ENCODE data around the gene ADGRE1.

The ADGRE1 gene

GRCh38 chr19:6967967-6968366 is 80.6 kb downstream of the ADGRE1 start:
- Histone ChIP-seq H3K36me3 (ENCODE audit: control insufficient read depth in 2 of 2, insufficient read depth in 1 of 2, low read length in 2 of 2) (no peaks in the 10 kb centered on the region), H3K27ac (ENCODE audit: extremely low read depth, low read depth, low read length) (no peak overlapping the region), H3K4me1 (ENCODE audit: control insufficient read depth, insufficient read depth, low read length) (no peaks in the 10 kb centered on the region), H3K9me3 (ENCODE audit: control insufficient read depth, insufficient read depth, low read depth, low read length) (no peaks in the 10 kb centered on the region), H3K4me3 (ENCODE audit: low read depth, low read length) (no peak overlapping the region)
- TF ChIP-seq BCL6B (tag by site-specific recombination; IDR thresholded peaks at IDR 0.05): no peak
- TF ChIP-seq GLI2 (tag by site-specific recombination; IDR thresholded peaks at IDR 0.05; ENCODE audit: borderline replicate concordance, low read depth): no peak
- no peak for TF ChIP-seq SP3 (tag by site-specific recombination; IDR thresholded peaks at IDR 0.05)
- no peak for TF ChIP-seq ZNF266 (tag by site-specific recombination; IDR thresholded peaks at IDR 0.05; ENCODE audit: low read depth)
- no peak for TF ChIP-seq BCL11B (tag by site-specific recombination; IDR thresholded peaks at IDR 0.05; ENCODE audit: low read depth)
- TF ChIP-seq PRDM2 (tag by site-specific recombination; IDR thresholded peaks at IDR 0.05; ENCODE audit: borderline replicate concordance): no peak
- POLR2A ChIA-PET: interaction anchor here (0.7 kb wide), 1 partner anchor 1445 kb away, joined by 3 read pairs; no protein-coding TSS in a partner anchor
- CTCF ChIA-PET: no interaction called here

GRCh38 chr19:6969490-6969889 is 82.1 kb downstream of the ADGRE1 start:
- Histone ChIP-seq H3K4me1 (ENCODE audit: control insufficient read depth, insufficient read depth, low read length) (no peaks in the 10 kb centered on the region), H3K27ac (ENCODE audit: extremely low read depth, low read depth, low read length) (no peak overlapping the region), H3K4me3 (ENCODE audit: low read depth, low read length) (no peak overlapping the region), H3K9me3 (ENCODE audit: control insufficient read depth, insufficient read depth, low read depth, low read length) (no peaks in the 10 kb centered on the region), H3K36me3 (ENCODE audit: control insufficient read depth in 2 of 2, insufficient read depth in 1 of 2, low read length in 2 of 2) (no peaks in the 10 kb centered on the region)
- ChIA-PET CTCF (no interaction called here), POLR2A (no interaction called here)
- TF ChIP-seq ZNF629 (tag by site-specific recombination; IDR thresholded peaks at IDR 0.05) (no peak), HOXD13 (CRISPR knock-in tag; IDR thresholded peaks at IDR 0.05; ENCODE audit: borderline replicate concordance) (no peak), PRDM10 (tag by site-specific recombination; IDR thresholded peaks at IDR 0.05) (no peak), SP7 (tag by site-specific recombination; IDR thresholded peaks at IDR 0.05) (no peak), OSR2 (tag by site-specific recombination; IDR thresholded peaks at IDR 0.05) (no peak), ZNF280D (tag by site-specific recombination; IDR thresholded peaks at IDR 0.05) (no peak), ZNF211 (tag by site-specific recombination; IDR thresholded peaks at IDR 0.05; ENCODE audit: low read depth) (no peak), GFI1B (tag by site-specific recombination; IDR thresholded peaks at IDR 0.05) (no peak), ZNF692 (tag by site-specific recombination; IDR thresholded peaks at IDR 0.05) (no peak), ZNF501 (tag by site-specific recombination; IDR thresholded peaks at IDR 0.05) (no peak), IKZF3 (tag by site-specific recombination; IDR thresholded peaks at IDR 0.05) (no peak), ZNF776 (tag by site-specific recombination; IDR thresholded peaks at IDR 0.05; ENCODE audit: borderline replicate concordance) (no peak), ZXDB (tag by site-specific recombination; IDR thresholded peaks at IDR 0.05) (no peak), ZBTB1 (tag by site-specific recombination; IDR thresholded peaks at IDR 0.05) (no peak)
